Erythroblast (primary cell): ENCODE measurements around the gene FEM1A.

ENCODE experiments used
- GATA1 ChIP-seq: IDR thresholded peaks from 2 replicates; pipeline ENCODE4 v1.6.1; 2011; ENCODE audit warnings: low read depth, mild to moderate bottlenecking, control low read depth, low read length, moderate library complexity
- POLR2A ChIP-seq: IDR thresholded peaks from 2 replicates; pipeline ENCODE4 v1.6.1; 2011; ENCODE audit warnings: mild to moderate bottlenecking, low read length

DNA sequence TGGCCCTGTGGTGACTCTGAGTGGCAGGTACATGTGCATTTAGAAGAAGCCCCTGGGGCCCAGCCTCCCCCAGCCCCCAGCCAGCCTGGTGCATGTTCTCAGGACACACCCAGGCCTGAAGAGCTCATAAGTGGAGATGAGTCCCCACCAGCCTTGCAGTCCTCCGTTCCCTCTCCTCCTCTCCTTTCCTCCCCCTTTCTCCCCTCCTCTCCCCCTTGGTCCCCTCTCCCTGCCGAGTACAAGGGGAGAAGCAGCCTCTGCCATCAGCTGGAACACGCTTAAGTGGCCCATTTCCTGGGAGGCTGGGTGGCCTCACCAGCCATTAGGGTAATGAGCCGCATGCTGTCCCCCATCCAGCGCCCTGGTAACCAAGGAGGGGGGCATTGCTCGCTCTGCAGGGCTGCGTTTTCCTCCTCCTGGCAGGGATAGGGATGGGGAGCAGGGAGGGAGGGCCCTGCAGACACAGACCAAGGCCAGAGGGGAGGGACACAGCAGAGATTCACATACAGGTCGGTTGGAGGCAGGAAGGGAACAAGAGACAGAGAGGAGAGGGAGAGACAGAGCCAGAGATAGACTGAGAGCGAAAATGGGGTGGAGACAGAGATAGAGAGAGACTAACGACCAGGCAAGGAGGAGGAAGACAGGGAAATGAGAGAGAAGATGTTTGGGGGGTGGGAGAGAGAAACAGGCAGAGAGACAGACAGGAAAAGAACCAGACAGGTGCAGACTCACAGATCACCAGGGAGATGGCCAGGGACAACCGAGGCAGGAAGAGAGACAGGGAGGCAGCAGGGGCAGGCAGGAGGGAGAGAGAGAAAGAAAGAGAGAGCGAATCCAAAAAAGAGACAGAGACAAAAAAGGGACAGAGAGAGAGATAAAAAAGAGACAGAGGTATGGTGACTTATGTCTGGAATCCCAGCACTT lies 48.5 kb upstream of the FEM1A start:
- no peak for TF ChIP-seq POLR2A
- no peak for TF ChIP-seq GATA1
